Adrenal gland (tissue), 5 donors: ENCODE results near the gene OSBPL10.

Experiments
- POLR2A ChIP-seq, 2 donors: fragments of 450-650 bp; IDR thresholded peaks; one replicate each; pipeline ENCODE4 v1.6.1; 2017; ENCODE audit warnings: antibody characterized with exemption in 2 of 2, mild to moderate bottlenecking in 2 of 2, moderate library complexity in 1 of 2
- TF ChIP-seq, protein P1 (sequence below), 6 experiments: fragments of 450-650 bp in 4 of 6; fragments of 200-600 bp in 2 of 6; sonication (generic) in 1 of 6; IDR thresholded peaks; 1 replicate in 5 of 6; 2 replicates in 1 of 6; pipeline versions ENCODE4 v1.5.1 to v1.8.0; 2016 to 2021; ENCODE audit warnings: antibody characterized with exemption in 6 of 6, mild to moderate bottlenecking in 2 of 6, moderate library complexity in 1 of 6
- donor health status: DM: no; HTN: no; CAD: no.

DNA sequence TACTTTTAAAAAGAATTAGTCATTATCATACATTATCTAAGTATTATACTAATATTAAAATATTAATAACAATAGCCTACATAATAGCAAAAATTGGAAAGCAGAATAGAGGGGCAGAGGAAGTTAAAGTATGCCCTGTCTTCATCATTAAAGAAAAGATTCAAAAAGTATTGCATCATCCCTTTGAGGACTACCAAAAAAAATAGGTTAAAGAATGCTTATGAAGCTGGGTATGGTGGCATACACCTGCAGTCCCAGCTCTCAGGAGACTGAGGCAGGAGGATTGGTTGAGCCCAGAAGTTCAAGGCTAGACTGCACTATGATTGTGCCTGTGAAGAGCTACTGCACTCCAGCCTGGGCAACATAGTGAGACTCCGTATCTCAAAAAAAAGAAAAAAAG is 240.7 kb downstream of the OSBPL10 start:
- no peak for TF ChIP-seq POLR2A (IDR thresholded peaks at IDR 0.05)
- TF ChIP-seq, protein P1, sequence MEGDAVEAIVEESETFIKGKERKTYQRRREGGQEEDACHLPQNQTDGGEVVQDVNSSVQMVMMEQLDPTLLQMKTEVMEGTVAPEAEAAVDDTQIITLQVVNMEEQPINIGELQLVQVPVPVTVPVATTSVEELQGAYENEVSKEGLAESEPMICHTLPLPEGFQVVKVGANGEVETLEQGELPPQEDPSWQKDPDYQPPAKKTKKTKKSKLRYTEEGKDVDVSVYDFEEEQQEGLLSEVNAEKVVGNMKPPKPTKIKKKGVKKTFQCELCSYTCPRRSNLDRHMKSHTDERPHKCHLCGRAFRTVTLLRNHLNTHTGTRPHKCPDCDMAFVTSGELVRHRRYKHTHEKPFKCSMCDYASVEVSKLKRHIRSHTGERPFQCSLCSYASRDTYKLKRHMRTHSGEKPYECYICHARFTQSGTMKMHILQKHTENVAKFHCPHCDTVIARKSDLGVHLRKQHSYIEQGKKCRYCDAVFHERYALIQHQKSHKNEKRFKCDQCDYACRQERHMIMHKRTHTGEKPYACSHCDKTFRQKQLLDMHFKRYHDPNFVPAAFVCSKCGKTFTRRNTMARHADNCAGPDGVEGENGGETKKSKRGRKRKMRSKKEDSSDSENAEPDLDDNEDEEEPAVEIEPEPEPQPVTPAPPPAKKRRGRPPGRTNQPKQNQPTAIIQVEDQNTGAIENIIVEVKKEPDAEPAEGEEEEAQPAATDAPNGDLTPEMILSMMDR (IDR thresholded peaks at IDR 0.05) = no peak
